ENCODE measurements around the gene IFITM2. TPM values are rescaled to one million over a fixed set of nuclear protein-coding genes. Genes with fewer than 3 reads are reported as not detected.

Gene IFITM2
- total and polyA plus RNA-seq, 2 donors from 2014 or later, result 814 to 1,111 TPM

DNA sequence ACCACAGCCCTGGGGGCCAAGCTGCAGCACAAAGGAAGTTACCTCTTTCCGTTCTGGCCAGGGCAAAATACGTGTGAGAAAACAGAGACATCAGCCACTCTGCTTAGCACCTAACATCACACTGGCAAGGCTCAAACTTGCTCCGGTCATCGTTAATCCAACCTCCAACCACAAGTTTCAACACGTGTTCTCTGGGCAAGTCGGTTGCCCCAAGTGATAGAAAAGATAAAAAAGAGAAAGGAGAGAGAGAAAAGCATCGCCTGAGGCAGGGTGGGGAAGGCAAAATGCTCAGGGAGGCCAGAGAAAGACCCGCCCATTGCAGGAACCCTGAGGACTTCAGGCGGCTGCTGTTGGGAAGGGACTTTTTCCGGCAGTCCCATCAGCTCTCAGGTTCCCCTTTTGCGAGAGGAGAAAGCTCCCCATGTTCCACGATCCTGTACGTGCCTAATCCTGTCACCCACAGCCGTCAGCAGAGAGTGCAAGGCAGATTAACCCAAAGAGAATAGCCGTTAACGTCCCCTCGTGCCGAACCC lies 43.2 kb downstream of the IFITM2 start:
- Histone ChIP-seq H3K9me3 (ENCODE audit: control insufficient read depth in 2 of 3, insufficient read depth in 1 of 3, low read length in 3 of 3) (no peaks in the 10 kb centered on the region), H3K27ac (ENCODE audit: low read depth in 2 of 2, low read length in 2 of 2) (peak overlapping the region in 1 of 2 donors; percentile 14), H3K4me1 (ENCODE audit: control insufficient read depth in 2 of 3, insufficient read depth in 2 of 3, low read depth in 1 of 3, low read length in 3 of 3) (peaks cover 3 to 21% (median 21%) of the 10 kb centered on the region in 3 donors), H3K36me3 (ENCODE audit: control insufficient read depth in 2 of 3, insufficient read depth in 3 of 3, low read length in 3 of 3) (no peaks in the 10 kb centered on the region), H3K9ac (ENCODE audit: low read length in 3 of 3) (peak overlapping the region in 1 of 3 donors; percentile 16), H3K4me3 (ENCODE audit: low read length in 3 of 3) (no peak overlapping the region), H3K27me3 (ENCODE audit: control insufficient read depth, insufficient read depth, low read length) (no peaks in the 10 kb centered on the region)
- TF ChIP-seq, protein P1, sequence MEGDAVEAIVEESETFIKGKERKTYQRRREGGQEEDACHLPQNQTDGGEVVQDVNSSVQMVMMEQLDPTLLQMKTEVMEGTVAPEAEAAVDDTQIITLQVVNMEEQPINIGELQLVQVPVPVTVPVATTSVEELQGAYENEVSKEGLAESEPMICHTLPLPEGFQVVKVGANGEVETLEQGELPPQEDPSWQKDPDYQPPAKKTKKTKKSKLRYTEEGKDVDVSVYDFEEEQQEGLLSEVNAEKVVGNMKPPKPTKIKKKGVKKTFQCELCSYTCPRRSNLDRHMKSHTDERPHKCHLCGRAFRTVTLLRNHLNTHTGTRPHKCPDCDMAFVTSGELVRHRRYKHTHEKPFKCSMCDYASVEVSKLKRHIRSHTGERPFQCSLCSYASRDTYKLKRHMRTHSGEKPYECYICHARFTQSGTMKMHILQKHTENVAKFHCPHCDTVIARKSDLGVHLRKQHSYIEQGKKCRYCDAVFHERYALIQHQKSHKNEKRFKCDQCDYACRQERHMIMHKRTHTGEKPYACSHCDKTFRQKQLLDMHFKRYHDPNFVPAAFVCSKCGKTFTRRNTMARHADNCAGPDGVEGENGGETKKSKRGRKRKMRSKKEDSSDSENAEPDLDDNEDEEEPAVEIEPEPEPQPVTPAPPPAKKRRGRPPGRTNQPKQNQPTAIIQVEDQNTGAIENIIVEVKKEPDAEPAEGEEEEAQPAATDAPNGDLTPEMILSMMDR (IDR thresholded peaks at IDR 0.05; ENCODE audit: borderline replicate concordance, extremely low read depth, insufficient read depth), result no peak
- DNase-seq (no peak), FAIRE-seq (no peak)
- intact Hi-C loops (cut with DNase I), result loop anchor here (10.0 kb wide), 1 partner anchor 46 kb away; the partner anchor contains the start of gene IFITM2

DNA sequence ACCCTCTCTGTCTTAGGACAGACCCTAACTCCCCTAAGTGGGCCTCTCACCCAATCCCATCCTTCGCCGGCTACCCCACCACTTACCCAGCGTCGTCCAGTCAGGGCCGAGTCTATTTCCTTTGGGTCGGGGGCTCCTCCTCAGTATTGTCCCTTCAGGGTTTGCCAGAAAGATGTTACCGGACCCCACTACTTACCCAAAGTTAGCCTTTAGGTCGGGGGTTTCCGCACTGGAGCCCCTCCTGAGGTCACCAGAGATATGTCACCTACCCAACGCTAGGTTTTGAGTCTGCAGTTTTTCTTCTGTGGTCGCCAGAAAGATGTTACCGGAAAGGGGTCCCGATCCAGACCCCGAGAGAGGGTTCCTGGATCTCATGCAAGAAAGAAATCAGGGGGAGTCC lies 43.8 kb downstream of the IFITM2 start:
- DNase-seq (no peak), FAIRE-seq (no peak)
- Histone ChIP-seq H3K9ac (ENCODE audit: low read length in 3 of 3) (no peak overlapping the region), H3K27ac (ENCODE audit: low read depth in 2 of 2, low read length in 2 of 2) (peak overlapping the region in 1 of 2 donors; percentile 14), H3K9me3 (ENCODE audit: control insufficient read depth in 2 of 3, insufficient read depth in 1 of 3, low read length in 3 of 3) (no peaks in the 10 kb centered on the region), H3K36me3 (ENCODE audit: control insufficient read depth in 2 of 3, insufficient read depth in 3 of 3, low read length in 3 of 3) (peaks cover 0 to under 1% (median 0%) of the 10 kb centered on the region in 3 donors), H3K4me1 (ENCODE audit: control insufficient read depth in 2 of 3, insufficient read depth in 2 of 3, low read depth in 1 of 3, low read length in 3 of 3) (peaks cover 3 to 21% (median 21%) of the 10 kb centered on the region in 3 donors), H3K4me3 (ENCODE audit: low read length in 3 of 3) (no peak overlapping the region), H3K27me3 (ENCODE audit: control insufficient read depth, insufficient read depth, low read length) (no peaks in the 10 kb centered on the region)
- TF ChIP-seq, protein P1 (IDR thresholded peaks at IDR 0.05; ENCODE audit: borderline replicate concordance, extremely low read depth, insufficient read depth), result no peak
- intact Hi-C loops (cut with DNase I), result loop anchor here (10.0 kb wide), 1 partner anchor 47 kb away; the partner anchor contains the start of gene IFITM2

DNA sequence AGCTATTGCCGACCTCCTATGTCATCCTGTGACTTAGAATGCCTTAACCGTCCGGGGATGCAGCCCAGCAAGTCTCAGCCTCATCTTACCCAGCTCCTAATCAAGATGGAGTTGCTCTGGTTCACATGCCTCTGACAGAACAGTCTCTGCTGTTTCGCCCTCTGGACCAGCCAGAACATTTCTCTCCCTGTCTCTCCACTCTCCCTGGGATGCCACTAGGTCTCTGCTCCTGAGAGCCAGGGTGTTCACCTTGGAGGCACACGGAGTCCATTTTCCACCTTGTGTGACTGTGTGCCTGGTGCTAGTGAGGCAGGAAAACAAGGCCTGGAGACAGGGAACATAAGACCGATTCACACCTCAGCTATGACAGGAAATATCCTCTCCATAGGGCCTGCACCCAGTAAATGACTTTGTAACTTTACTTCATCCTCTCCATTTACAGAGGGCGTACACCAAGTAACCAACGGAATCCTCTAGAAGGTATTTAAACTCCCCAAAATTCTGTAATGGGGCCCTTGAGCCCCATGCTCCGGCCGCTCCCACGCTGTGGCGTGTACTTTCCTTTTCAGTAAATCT lies 44.9 kb downstream of the IFITM2 start:
- TF ChIP-seq, protein P1 (IDR thresholded peaks at IDR 0.05; ENCODE audit: borderline replicate concordance, extremely low read depth, insufficient read depth), result no peak
- peak overlapping the region in 1 of 3 donors; percentile 9 for H3K9ac ChIP-seq (ENCODE audit: low read length in 3 of 3)

More for the DNA sequence above, 44.9 kb downstream of the IFITM2 start:
- Histone ChIP-seq H3K9me3 (ENCODE audit: control insufficient read depth in 2 of 3, insufficient read depth in 1 of 3, low read length in 3 of 3) (peaks cover 0 to 9% (median 0%) of the 10 kb centered on the region in 3 donors), H3K4me3 (ENCODE audit: low read length in 3 of 3) (no peak overlapping the region), H3K4me1 (ENCODE audit: control insufficient read depth in 2 of 3, insufficient read depth in 2 of 3, low read depth in 1 of 3, low read length in 3 of 3) (peaks cover 6 to 21% (median 21%) of the 10 kb centered on the region in 3 donors), H3K27ac (ENCODE audit: low read depth in 2 of 2, low read length in 2 of 2) (peak overlapping the region; percentile 86 to 100), H3K27me3 (ENCODE audit: control insufficient read depth, insufficient read depth, low read length) (no peaks in the 10 kb centered on the region), H3K36me3 (ENCODE audit: control insufficient read depth in 2 of 3, insufficient read depth in 3 of 3, low read length in 3 of 3) (peaks cover 0 to 12% (median 0%) of the 10 kb centered on the region in 3 donors)
- no peak for FAIRE-seq
- no peak for DNase-seq
- intact Hi-C loops (cut with DNase I), result loop anchor here (10.0 kb wide), 1 partner anchor 48 kb away; the partner anchor contains the start of gene IFITM2

Data from kidney (tissue), 14 donors.